WTC11 (cell line): Measurements from ENCODE around the gene GLG1. TPM values are rescaled to one million over a fixed set of nuclear protein-coding genes. Genes with fewer than 3 reads are reported as not detected.

Experiments used
- ATAC-seq: fragments of 200-7000 bp; cut with Tn5 transposase; 2 replicates; pipeline ENCODE4 v1.10.0; 2021; ENCODE audit warnings: mild to moderate bottlenecking, moderate library complexity
- CTCF ChIA-PET: fragments of 300-600 bp; sonication (Branson Sonifier 250); formaldehyde crosslinking; loops from one replicate; lab custom pipeline; 2021; ENCODE audit warnings: antibody characterized with exemption; lab: Charles Lee
- POLR2A ChIA-PET: fragments of 350-600 bp; sonication (Branson Sonifier 250); formaldehyde crosslinking; loops from one replicate; lab custom pipeline; 2021; ENCODE audit warnings: antibody characterized with exemption; lab: Charles Lee
- DNase-seq: peaks from one replicate; pipeline ENCODE4 v3.0.0; 2021; ENCODE audit warnings: low spot score
- H3K27ac Mint-ChIP-seq: 2 replicates; pipeline ENCODE4 v1.8.0; 2021; ENCODE audit warnings: mixed read lengths
- H3K27me3 Mint-ChIP-seq: 2 replicates; pipeline ENCODE4 v1.8.0; 2021; ENCODE audit warnings: low read depth, mild to moderate bottlenecking, moderate library complexity, mixed read lengths
- H3K36me3 Mint-ChIP-seq: 2 replicates; pipeline ENCODE4 v1.8.0; 2021; ENCODE audit warnings: mixed read lengths
- H3K4me1 Mint-ChIP-seq: 2 replicates; pipeline ENCODE4 v1.8.0; 2022; ENCODE audit warnings: mixed read lengths
- H3K4me3 Mint-ChIP-seq: 2 replicates; pipeline ENCODE4 v1.8.0; 2021; ENCODE audit warnings: mild to moderate bottlenecking, moderate library complexity, mixed read lengths
- H3K9me3 Mint-ChIP-seq: 2 replicates; pipeline ENCODE4 v1.8.0; 2021; ENCODE audit warnings: mixed read lengths
- ATF1 ChIP-seq: sonication (generic); formaldehyde crosslinking; IDR thresholded peaks from 2 replicates; pipeline ENCODE4 v1.8.1; 2023; ENCODE audit warnings: mild to moderate bottlenecking, moderate library complexity, missing genetic modification reagents
- CREB1 ChIP-seq: sonication (generic); formaldehyde crosslinking; IDR thresholded peaks from 2 replicates; pipeline ENCODE4 v1.8.0; 2023; ENCODE audit warnings: mild to moderate bottlenecking, missing genetic modification reagents
- HMGXB4 ChIP-seq: sonication (generic); formaldehyde crosslinking; IDR thresholded peaks from 2 replicates; pipeline ENCODE4 v1.8.1; 2023; ENCODE audit warnings: mild to moderate bottlenecking, moderate library complexity, missing genetic modification reagents
- JUN ChIP-seq: sonication (generic); formaldehyde crosslinking; IDR thresholded peaks from 2 replicates; pipeline ENCODE4 v1.8.0; 2023; ENCODE audit warnings: mild to moderate bottlenecking, missing genetic modification reagents
- OVOL2 ChIP-seq: fragments of 250-450 bp; sonication (Bioruptor Pico); IDR thresholded peaks from 2 replicates; pipeline ENCODE4 v1.9.0; 2021; ENCODE audit warnings: mild to moderate bottlenecking, borderline replicate concordance
- RORB ChIP-seq: fragments of 250-450 bp; sonication (Bioruptor Pico); IDR thresholded peaks from 2 replicates; pipeline ENCODE4 v1.9.0; 2021; ENCODE audit warnings: mild to moderate bottlenecking
- SMAD3 ChIP-seq: sonication (generic); formaldehyde crosslinking; IDR thresholded peaks from 2 replicates; pipeline ENCODE4 v1.8.0; 2022; ENCODE audit warnings: missing genetic modification reagents, mild to moderate bottlenecking, borderline replicate concordance
- SP1 ChIP-seq: sonication (generic); formaldehyde crosslinking; conservative IDR thresholded peaks from 2 replicates; pipeline ENCODE4 v1.8.1; 2022; ENCODE audit warnings: missing genetic modification reagents
- ZNF121 ChIP-seq: sonication (generic); formaldehyde crosslinking; IDR thresholded peaks from 2 replicates; pipeline ENCODE4 v1.8.0; 2023; ENCODE audit warnings: missing genetic modification reagents
- ZNF425 ChIP-seq: fragments of 250-450 bp; sonication (Bioruptor Pico); conservative IDR thresholded peaks from 2 replicates; pipeline ENCODE4 v1.9.0; 2021; ENCODE audit warnings: mild to moderate bottlenecking
- total RNA-seq: library from RNA; stranded (reverse); gene quantifications from 3 replicates; pipeline ENCODE4 v1.2.3, GENCODE V29; 2021
- TF ChIP-seq, protein P1 (sequence below): fragments of 250-450 bp; sonication (Bioruptor Pico); IDR thresholded peaks from 2 replicates; pipeline ENCODE4 v1.9.0; 2021; ENCODE audit warnings: mild to moderate bottlenecking, borderline replicate concordance
- TF ChIP-seq, protein P2 (sequence below): sonication (generic); formaldehyde crosslinking; conservative IDR thresholded peaks from 2 replicates; pipeline ENCODE4 v1.8.1; 2022; ENCODE audit warnings: mild to moderate bottlenecking, missing genetic modification reagents
- TF ChIP-seq, protein P3 (sequence below): sonication (generic); formaldehyde crosslinking; conservative IDR thresholded peaks from 2 replicates; pipeline ENCODE4 v1.8.1; 2023; ENCODE audit warnings: mild to moderate bottlenecking, low read depth, missing genetic modification reagents, moderate library complexity
- TF ChIP-seq, protein P4 (sequence below): fragments of 250-450 bp; sonication (Bioruptor Pico); IDR thresholded peaks from 2 replicates; pipeline ENCODE4 v1.9.0; 2021; ENCODE audit warnings: mild to moderate bottlenecking
- TF ChIP-seq, protein P5 (sequence below): sonication (generic); formaldehyde crosslinking; IDR thresholded peaks from 2 replicates; pipeline ENCODE4 v1.8.0; 2022; ENCODE audit warnings: mild to moderate bottlenecking, missing genetic modification reagents
- TF ChIP-seq, protein P6 (sequence below): sonication (generic); formaldehyde crosslinking; IDR thresholded peaks from 2 replicates; pipeline ENCODE4 v1.8.1; 2023; ENCODE audit warnings: mild to moderate bottlenecking, missing genetic modification reagents

The GLG1 gene
- total RNA-seq, 1 experiment from 2014 or later: 156 TPM

DNA sequence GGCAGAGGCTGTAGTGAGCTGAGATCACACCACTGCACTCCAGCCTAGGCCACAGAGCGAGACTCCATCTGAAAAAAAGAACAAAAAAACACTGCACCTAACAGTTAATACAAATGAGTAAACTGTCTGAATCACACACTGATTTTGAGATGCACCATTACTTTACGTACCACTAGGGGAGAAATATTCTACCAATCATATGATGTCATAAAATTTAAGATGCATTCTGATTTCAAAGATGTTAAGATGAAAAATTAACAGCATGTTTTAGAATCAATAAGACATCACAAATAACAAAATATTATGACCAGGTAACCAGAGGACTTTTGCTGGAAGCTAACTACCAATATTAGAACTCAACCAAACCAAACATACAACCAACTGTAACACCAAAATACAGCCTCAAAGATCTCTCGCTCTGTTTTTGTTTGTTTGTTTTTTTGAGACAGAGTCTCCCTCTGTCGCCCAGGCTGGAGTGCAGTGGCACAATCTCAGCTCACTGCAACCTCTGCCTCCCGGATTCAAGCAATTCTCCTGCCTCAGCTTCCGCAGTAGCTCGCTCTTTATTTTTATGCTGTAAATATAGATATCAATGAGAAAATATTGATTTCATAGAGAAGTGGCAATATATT lies 31.6 kb downstream of the GLG1 start (continued):
- TF ChIP-seq, protein P1, sequence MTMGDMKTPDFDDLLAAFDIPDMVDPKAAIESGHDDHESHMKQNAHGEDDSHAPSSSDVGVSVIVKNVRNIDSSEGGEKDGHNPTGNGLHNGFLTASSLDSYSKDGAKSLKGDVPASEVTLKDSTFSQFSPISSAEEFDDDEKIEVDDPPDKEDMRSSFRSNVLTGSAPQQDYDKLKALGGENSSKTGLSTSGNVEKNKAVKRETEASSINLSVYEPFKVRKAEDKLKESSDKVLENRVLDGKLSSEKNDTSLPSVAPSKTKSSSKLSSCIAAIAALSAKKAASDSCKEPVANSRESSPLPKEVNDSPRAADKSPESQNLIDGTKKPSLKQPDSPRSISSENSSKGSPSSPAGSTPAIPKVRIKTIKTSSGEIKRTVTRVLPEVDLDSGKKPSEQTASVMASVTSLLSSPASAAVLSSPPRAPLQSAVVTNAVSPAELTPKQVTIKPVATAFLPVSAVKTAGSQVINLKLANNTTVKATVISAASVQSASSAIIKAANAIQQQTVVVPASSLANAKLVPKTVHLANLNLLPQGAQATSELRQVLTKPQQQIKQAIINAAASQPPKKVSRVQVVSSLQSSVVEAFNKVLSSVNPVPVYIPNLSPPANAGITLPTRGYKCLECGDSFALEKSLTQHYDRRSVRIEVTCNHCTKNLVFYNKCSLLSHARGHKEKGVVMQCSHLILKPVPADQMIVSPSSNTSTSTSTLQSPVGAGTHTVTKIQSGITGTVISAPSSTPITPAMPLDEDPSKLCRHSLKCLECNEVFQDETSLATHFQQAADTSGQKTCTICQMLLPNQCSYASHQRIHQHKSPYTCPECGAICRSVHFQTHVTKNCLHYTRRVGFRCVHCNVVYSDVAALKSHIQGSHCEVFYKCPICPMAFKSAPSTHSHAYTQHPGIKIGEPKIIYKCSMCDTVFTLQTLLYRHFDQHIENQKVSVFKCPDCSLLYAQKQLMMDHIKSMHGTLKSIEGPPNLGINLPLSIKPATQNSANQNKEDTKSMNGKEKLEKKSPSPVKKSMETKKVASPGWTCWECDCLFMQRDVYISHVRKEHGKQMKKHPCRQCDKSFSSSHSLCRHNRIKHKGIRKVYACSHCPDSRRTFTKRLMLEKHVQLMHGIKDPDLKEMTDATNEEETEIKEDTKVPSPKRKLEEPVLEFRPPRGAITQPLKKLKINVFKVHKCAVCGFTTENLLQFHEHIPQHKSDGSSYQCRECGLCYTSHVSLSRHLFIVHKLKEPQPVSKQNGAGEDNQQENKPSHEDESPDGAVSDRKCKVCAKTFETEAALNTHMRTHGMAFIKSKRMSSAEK: no peak
- TF ChIP-seq, protein P2, sequence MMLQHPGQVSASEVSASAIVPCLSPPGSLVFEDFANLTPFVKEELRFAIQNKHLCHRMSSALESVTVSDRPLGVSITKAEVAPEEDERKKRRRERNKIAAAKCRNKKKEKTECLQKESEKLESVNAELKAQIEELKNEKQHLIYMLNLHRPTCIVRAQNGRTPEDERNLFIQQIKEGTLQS: no peak
- TF ChIP-seq SMAD3 (CRISPR knock-in tag): no peak
- no peak for TF ChIP-seq ATF1

- ATAC-seq (no peak), DNase-seq (no peak)
- Mint-ChIP-seq H3K4me1 (peaks cover 24% of the 10 kb centered on the region), H3K4me3 (no peak overlapping the region), H3K27ac (peak overlapping the region; percentile 38; the same call in 1 of the 2 replicates), H3K36me3 (no peaks in the 10 kb centered on the region), H3K27me3 (no peaks in the 10 kb centered on the region), H3K9me3 (no peaks in the 10 kb centered on the region)
- ChIA-PET CTCF (interaction anchor here (0.6 kb wide), 2 partner anchors 47 to 863 kb away, joined by 3 to 4 read pairs; no protein-coding TSS in a partner anchor), POLR2A (interaction anchor here (0.7 kb wide), 1 partner anchor 141 kb away, joined by 10 read pairs; no protein-coding TSS in a partner anchor)
- TF ChIP-seq HMGXB4 (CRISPR knock-in tag): no peak
- no peak for TF ChIP-seq RORB (CRISPR knock-in tag)
- TF ChIP-seq, protein P3, sequence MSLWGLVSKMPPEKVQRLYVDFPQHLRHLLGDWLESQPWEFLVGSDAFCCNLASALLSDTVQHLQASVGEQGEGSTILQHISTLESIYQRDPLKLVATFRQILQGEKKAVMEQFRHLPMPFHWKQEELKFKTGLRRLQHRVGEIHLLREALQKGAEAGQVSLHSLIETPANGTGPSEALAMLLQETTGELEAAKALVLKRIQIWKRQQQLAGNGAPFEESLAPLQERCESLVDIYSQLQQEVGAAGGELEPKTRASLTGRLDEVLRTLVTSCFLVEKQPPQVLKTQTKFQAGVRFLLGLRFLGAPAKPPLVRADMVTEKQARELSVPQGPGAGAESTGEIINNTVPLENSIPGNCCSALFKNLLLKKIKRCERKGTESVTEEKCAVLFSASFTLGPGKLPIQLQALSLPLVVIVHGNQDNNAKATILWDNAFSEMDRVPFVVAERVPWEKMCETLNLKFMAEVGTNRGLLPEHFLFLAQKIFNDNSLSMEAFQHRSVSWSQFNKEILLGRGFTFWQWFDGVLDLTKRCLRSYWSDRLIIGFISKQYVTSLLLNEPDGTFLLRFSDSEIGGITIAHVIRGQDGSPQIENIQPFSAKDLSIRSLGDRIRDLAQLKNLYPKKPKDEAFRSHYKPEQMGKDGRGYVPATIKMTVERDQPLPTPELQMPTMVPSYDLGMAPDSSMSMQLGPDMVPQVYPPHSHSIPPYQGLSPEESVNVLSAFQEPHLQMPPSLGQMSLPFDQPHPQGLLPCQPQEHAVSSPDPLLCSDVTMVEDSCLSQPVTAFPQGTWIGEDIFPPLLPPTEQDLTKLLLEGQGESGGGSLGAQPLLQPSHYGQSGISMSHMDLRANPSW: no peak
- TF ChIP-seq, protein P4, sequence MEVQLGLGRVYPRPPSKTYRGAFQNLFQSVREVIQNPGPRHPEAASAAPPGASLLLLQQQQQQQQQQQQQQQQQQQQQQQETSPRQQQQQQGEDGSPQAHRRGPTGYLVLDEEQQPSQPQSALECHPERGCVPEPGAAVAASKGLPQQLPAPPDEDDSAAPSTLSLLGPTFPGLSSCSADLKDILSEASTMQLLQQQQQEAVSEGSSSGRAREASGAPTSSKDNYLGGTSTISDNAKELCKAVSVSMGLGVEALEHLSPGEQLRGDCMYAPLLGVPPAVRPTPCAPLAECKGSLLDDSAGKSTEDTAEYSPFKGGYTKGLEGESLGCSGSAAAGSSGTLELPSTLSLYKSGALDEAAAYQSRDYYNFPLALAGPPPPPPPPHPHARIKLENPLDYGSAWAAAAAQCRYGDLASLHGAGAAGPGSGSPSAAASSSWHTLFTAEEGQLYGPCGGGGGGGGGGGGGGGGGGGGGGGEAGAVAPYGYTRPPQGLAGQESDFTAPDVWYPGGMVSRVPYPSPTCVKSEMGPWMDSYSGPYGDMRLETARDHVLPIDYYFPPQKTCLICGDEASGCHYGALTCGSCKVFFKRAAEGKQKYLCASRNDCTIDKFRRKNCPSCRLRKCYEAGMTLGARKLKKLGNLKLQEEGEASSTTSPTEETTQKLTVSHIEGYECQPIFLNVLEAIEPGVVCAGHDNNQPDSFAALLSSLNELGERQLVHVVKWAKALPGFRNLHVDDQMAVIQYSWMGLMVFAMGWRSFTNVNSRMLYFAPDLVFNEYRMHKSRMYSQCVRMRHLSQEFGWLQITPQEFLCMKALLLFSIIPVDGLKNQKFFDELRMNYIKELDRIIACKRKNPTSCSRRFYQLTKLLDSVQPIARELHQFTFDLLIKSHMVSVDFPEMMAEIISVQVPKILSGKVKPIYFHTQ (CRISPR knock-in tag): no peak
- TF ChIP-seq, protein P5, sequence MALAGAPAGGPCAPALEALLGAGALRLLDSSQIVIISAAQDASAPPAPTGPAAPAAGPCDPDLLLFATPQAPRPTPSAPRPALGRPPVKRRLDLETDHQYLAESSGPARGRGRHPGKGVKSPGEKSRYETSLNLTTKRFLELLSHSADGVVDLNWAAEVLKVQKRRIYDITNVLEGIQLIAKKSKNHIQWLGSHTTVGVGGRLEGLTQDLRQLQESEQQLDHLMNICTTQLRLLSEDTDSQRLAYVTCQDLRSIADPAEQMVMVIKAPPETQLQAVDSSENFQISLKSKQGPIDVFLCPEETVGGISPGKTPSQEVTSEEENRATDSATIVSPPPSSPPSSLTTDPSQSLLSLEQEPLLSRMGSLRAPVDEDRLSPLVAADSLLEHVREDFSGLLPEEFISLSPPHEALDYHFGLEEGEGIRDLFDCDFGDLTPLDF (CRISPR knock-in tag): no peak
- TF ChIP-seq ZNF121 (CRISPR knock-in tag): no peak
- no peak for TF ChIP-seq OVOL2 (CRISPR knock-in tag)
- TF ChIP-seq ZNF425: no peak
- TF ChIP-seq, protein P6, sequence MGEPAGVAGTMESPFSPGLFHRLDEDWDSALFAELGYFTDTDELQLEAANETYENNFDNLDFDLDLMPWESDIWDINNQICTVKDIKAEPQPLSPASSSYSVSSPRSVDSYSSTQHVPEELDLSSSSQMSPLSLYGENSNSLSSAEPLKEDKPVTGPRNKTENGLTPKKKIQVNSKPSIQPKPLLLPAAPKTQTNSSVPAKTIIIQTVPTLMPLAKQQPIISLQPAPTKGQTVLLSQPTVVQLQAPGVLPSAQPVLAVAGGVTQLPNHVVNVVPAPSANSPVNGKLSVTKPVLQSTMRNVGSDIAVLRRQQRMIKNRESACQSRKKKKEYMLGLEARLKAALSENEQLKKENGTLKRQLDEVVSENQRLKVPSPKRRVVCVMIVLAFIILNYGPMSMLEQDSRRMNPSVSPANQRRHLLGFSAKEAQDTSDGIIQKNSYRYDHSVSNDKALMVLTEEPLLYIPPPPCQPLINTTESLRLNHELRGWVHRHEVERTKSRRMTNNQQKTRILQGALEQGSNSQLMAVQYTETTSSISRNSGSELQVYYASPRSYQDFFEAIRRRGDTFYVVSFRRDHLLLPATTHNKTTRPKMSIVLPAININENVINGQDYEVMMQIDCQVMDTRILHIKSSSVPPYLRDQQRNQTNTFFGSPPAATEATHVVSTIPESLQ (CRISPR knock-in tag): no peak
- no peak for TF ChIP-seq CREB1 (CRISPR knock-in tag)
- TF ChIP-seq JUN (CRISPR knock-in tag): no peak
- no peak for TF ChIP-seq SP1 (CRISPR knock-in tag)
Observed at GRCh38 chr16:74574146-74574545, 32.8 kb downstream of the GLG1 start.
